WTC11 (cell line): ENCODE data around the gene CBX2. TPM values are rescaled to one million over a fixed set of nuclear protein-coding genes. Genes with fewer than 3 reads are reported as not detected.
A peak's percentile ranks its signal among the peaks of the same experiment; 100 is the strongest.

Experiments
- ATAC-seq: fragments of 200-7000 bp; cut with Tn5 transposase; 2 replicates; pipeline ENCODE4 v1.10.0; 2021; ENCODE audit warnings: mild to moderate bottlenecking, moderate library complexity
- CTCF ChIA-PET: fragments of 300-600 bp; sonication (Branson Sonifier 250); formaldehyde crosslinking; loops from one replicate; lab custom pipeline; 2021; ENCODE audit warnings: antibody characterized with exemption; lab: Charles Lee
- POLR2A ChIA-PET: fragments of 350-600 bp; sonication (Branson Sonifier 250); formaldehyde crosslinking; loops from one replicate; lab custom pipeline; 2021; ENCODE audit warnings: antibody characterized with exemption; lab: Charles Lee
- DNase-seq: peaks from one replicate; pipeline ENCODE4 v3.0.0; 2021; ENCODE audit warnings: low spot score
- H3K27ac Mint-ChIP-seq: 2 replicates; pipeline ENCODE4 v1.8.0; 2021; ENCODE audit warnings: mixed read lengths
- H3K27me3 Mint-ChIP-seq: 2 replicates; pipeline ENCODE4 v1.8.0; 2021; ENCODE audit warnings: low read depth, mild to moderate bottlenecking, moderate library complexity, mixed read lengths
- H3K36me3 Mint-ChIP-seq: 2 replicates; pipeline ENCODE4 v1.8.0; 2021; ENCODE audit warnings: mixed read lengths
- H3K4me1 Mint-ChIP-seq: 2 replicates; pipeline ENCODE4 v1.8.0; 2022; ENCODE audit warnings: mixed read lengths
- H3K4me3 Mint-ChIP-seq: 2 replicates; pipeline ENCODE4 v1.8.0; 2021; ENCODE audit warnings: mild to moderate bottlenecking, moderate library complexity, mixed read lengths
- H3K9me3 Mint-ChIP-seq: 2 replicates; pipeline ENCODE4 v1.8.0; 2021; ENCODE audit warnings: mixed read lengths
- ATF1 ChIP-seq: sonication (generic); formaldehyde crosslinking; IDR thresholded peaks from 2 replicates; pipeline ENCODE4 v1.8.1; 2023; ENCODE audit warnings: mild to moderate bottlenecking, moderate library complexity, missing genetic modification reagents
- FOXP1 ChIP-seq: sonication (generic); formaldehyde crosslinking; IDR thresholded peaks from 2 replicates; pipeline ENCODE4 v1.8.0; 2022; ENCODE audit warnings: missing genetic modification reagents, mild to moderate bottlenecking, moderate library complexity, borderline replicate concordance
- NFE2L1 ChIP-seq: sonication (generic); formaldehyde crosslinking; IDR thresholded peaks from 2 replicates; pipeline ENCODE4 v1.8.1; 2023; ENCODE audit warnings: missing genetic modification reagents
- NFYB ChIP-seq: sonication (generic); formaldehyde crosslinking; conservative IDR thresholded peaks from 2 replicates; pipeline ENCODE4 v1.8.0; 2022; ENCODE audit warnings: low read depth, missing genetic modification reagents
- RORB ChIP-seq: fragments of 250-450 bp; sonication (Bioruptor Pico); IDR thresholded peaks from 2 replicates; pipeline ENCODE4 v1.9.0; 2021; ENCODE audit warnings: mild to moderate bottlenecking
- SMAD4 ChIP-seq: sonication (generic); formaldehyde crosslinking; IDR thresholded peaks from 2 replicates; pipeline ENCODE4 v1.8.0; 2022; ENCODE audit warnings: mild to moderate bottlenecking, missing genetic modification reagents
- TCF7 ChIP-seq: sonication (generic); formaldehyde crosslinking; IDR thresholded peaks from 2 replicates; pipeline ENCODE4 v1.8.0; 2022; ENCODE audit warnings: mild to moderate bottlenecking, low read depth, missing genetic modification reagents, moderate library complexity
- ZBTB21 ChIP-seq: sonication (generic); formaldehyde crosslinking; IDR thresholded peaks from 2 replicates; pipeline ENCODE4 v1.8.1; 2023; ENCODE audit warnings: mild to moderate bottlenecking, missing genetic modification reagents, borderline replicate concordance
- ZNF121 ChIP-seq: sonication (generic); formaldehyde crosslinking; IDR thresholded peaks from 2 replicates; pipeline ENCODE4 v1.8.0; 2023; ENCODE audit warnings: missing genetic modification reagents
- ZNF671 ChIP-seq: fragments of 250-450 bp; sonication (Bioruptor Pico); IDR thresholded peaks from 2 replicates; pipeline ENCODE4 v1.8.0; 2021; ENCODE audit warnings: mild to moderate bottlenecking
- total RNA-seq: library from RNA; stranded (reverse); gene quantifications from 3 replicates; pipeline ENCODE4 v1.2.3, GENCODE V29; 2021
- TF ChIP-seq, protein P1 (sequence below): fragments of 250-450 bp; sonication (Bioruptor Pico); conservative IDR thresholded peaks from 2 replicates; pipeline ENCODE4 v1.9.0; 2021; ENCODE audit warnings: mild to moderate bottlenecking
- TF ChIP-seq, protein P2 (sequence below): fragments of 250-450 bp; sonication (Bioruptor Pico); IDR thresholded peaks from 2 replicates; pipeline ENCODE4 v1.9.0; 2021; ENCODE audit warnings: mild to moderate bottlenecking
- TF ChIP-seq, protein P3 (sequence below): sonication (generic); formaldehyde crosslinking; IDR thresholded peaks from 2 replicates; pipeline ENCODE4 v1.8.1; 2022; ENCODE audit warnings: missing genetic modification reagents, borderline replicate concordance
- TF ChIP-seq, protein P4 (sequence below): fragments of 250-450 bp; sonication (Bioruptor Pico); IDR thresholded peaks from 2 replicates; pipeline ENCODE4 v1.9.0; 2021; ENCODE audit warnings: mild to moderate bottlenecking, borderline replicate concordance
- TF ChIP-seq, protein P5 (sequence below): sonication (generic); formaldehyde crosslinking; IDR thresholded peaks from 2 replicates; pipeline ENCODE4 v1.8.0; 2022; ENCODE audit warnings: mild to moderate bottlenecking, missing genetic modification reagents
- TF ChIP-seq, protein P6 (sequence below): fragments of 200-600 bp; IDR thresholded peaks from 2 replicates; pipeline ENCODE4 v1.8.0; 2022; ENCODE audit warnings: antibody characterized with exemption
- TF ChIP-seq, protein P7 (sequence below): sonication (generic); formaldehyde crosslinking; IDR thresholded peaks from 2 replicates; pipeline ENCODE4 v1.8.1; 2023; ENCODE audit warnings: mild to moderate bottlenecking, missing genetic modification reagents

The CBX2 gene
- total RNA-seq, 1 experiment from 2014 or later, result 85.5 TPM

DNA sequence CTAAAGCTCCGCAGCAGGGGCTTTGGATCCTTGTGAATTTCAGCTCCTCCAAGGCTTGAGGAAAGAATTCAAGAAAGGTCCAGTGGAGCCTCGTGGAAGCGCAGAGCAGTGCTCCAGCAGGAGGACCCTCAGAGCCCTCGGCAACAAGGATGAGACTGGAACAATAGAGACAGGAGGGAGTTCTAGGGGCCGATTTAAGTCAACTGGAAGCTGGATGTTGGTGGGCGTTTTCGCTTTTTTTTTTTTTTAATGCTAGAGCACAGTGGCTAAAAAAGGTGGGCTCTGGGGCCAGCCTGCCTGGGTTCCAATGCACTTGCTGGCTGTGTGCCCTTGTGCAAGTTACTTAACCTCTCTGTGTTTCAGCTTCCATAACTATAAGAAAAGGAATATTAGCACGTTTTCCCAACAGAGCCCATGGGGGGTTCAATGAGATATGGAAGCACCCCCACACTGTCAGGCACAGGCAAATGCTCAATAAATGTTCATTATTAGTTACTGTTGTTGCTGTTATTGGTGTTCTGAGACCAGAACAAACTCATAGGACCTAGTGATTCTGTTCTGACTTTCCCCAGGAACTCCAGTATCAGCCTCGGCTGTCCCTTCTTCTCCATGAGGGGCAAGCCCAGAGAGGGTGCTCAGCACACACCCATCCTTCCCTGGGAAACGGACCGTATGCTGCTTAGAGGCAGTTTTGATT lies 24.2 kb downstream of the CBX2 start:
- ChIA-PET CTCF (interaction anchor here (0.7 to 20.8 kb wide), 11 partner anchors 9 to 233 kb away, joined by 3 to 464 read pairs (median 8); partner anchors contain the start of gene CBX4), POLR2A (interaction anchor here (0.5 to 2.9 kb wide), 3 partner anchors 34 to 56 kb away, joined by 4 to 11 read pairs (median 5); no protein-coding TSS in a partner anchor)
- Mint-ChIP-seq H3K27me3 (peaks cover 96% of the 10 kb centered on the region), H3K27ac (no peak overlapping the region), H3K9me3 (no peaks in the 10 kb centered on the region), H3K36me3 (no peaks in the 10 kb centered on the region), H3K4me1 (peaks cover 62% of the 10 kb centered on the region), H3K4me3 (peak overlapping the region; percentile 37; the same call in 1 of the 2 replicates)
- no peak for ATAC-seq
- TF ChIP-seq, protein P1, sequence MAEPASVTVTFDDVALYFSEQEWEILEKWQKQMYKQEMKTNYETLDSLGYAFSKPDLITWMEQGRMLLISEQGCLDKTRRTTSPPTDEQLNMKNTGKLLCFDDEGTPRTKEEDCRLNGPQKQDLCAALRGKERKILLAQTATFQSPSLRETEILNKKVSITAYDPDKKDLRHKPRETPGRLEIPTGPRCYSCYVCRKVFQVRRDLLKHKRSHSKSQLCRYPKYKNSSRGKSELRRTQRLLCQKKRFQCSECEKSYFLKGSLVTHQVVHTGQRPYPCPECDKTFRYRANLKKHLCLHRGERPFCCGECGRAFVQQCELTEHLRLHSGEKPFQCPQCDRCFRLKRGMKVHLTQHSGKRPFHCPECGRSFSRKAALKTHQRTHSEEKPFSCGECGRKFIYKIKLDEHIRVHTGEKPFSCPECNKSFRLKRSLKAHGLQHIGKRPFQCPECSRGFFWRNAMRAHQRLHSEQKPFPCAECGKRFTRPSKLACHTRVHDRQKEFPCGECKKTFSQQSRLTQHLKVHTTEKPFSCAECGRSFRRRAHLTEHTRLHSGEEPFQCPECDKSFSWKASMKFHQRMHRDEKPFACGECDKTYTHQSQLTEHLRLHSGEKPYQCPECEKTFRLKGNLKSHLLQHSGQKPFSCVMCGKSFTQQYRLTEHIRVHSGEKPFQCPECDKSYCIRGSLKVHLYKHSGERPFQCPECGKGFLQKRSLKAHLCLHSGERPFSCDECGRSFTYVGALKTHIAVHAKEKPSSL, result no peak
- TF ChIP-seq NFYB (CRISPR knock-in tag) (0 out of 2 replicates have a peak, but pooled peaks have one; percentile 4), FOXP1 (CRISPR knock-in tag) (no peak)
- TF ChIP-seq, protein P2, sequence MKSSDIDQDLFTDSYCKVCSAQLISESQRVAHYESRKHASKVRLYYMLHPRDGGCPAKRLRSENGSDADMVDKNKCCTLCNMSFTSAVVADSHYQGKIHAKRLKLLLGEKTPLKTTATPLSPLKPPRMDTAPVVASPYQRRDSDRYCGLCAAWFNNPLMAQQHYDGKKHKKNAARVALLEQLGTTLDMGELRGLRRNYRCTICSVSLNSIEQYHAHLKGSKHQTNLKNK (CRISPR knock-in tag), result no peak
- no peak for DNase-seq

DNA sequence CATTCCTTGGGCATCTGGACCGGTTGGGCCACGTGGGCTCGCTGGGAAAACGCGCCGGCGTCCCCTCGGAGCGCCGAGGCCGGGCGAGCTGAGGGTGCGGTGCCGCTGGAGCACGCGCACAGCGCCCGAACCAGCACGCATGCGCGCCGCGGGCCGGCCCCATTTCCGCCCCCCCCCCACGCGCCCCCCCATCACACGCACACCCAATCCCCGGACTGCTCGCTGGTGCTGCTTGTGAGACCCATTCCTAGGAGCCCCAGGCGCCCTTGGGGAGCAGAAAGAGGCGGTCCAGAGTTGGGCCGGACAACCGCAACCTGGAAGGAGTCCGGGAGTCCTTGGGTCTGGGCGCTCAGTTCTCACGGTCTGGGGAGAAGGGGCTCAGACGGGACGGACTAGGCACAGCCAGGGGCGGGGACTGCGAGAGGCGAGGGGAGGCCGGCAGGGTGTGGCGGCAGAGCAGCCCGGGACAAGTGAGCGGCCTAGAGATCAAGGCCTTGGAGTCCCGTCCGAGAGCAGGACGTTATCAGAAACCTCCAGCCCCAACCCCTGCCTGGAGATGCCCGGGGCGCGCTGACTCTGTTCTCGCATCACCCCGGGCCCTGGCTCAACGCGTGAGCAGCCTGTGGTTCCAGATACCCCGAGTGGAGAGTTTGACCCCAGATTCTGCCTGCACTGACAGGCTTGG lies 24.9 kb downstream of the CBX2 start:
- peaks cover 100% of the 10 kb centered on the region for H3K27me3 Mint-ChIP-seq
- ATAC-seq (peak; percentile 5; the same call in 1 of the 2 replicates), DNase-seq (peak; percentile 58)
- TF ChIP-seq ZNF671 (no peak), RORB (CRISPR knock-in tag) (no peak), NFE2L1 (CRISPR knock-in tag) (0 out of 2 replicates have a peak, but pooled peaks have one; percentile 29), SMAD4 (CRISPR knock-in tag) (no peak), TCF7 (CRISPR knock-in tag) (peak; percentile 35; the same call in 1 of the 2 replicates), ZBTB21 (CRISPR knock-in tag) (no peak), ATF1 (CRISPR knock-in tag) (no peak), FOXP1 (CRISPR knock-in tag) (peak; percentile 87; the same call in 1 of the 2 replicates), ZNF121 (no peak)
- TF ChIP-seq, protein P3, sequence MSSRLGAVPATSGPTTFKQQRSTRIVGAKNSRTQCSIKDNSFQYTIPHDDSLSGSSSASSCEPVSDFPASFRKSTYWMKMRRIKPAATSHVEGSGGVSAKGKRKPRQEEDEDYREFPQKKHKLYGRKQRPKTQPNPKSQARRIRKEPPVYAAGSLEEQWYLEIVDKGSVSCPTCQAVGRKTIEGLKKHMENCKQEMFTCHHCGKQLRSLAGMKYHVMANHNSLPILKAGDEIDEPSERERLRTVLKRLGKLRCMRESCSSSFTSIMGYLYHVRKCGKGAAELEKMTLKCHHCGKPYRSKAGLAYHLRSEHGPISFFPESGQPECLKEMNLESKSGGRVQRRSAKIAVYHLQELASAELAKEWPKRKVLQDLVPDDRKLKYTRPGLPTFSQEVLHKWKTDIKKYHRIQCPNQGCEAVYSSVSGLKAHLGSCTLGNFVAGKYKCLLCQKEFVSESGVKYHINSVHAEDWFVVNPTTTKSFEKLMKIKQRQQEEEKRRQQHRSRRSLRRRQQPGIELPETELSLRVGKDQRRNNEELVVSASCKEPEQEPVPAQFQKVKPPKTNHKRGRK (CRISPR knock-in tag), result no peak
- TF ChIP-seq, protein P4, sequence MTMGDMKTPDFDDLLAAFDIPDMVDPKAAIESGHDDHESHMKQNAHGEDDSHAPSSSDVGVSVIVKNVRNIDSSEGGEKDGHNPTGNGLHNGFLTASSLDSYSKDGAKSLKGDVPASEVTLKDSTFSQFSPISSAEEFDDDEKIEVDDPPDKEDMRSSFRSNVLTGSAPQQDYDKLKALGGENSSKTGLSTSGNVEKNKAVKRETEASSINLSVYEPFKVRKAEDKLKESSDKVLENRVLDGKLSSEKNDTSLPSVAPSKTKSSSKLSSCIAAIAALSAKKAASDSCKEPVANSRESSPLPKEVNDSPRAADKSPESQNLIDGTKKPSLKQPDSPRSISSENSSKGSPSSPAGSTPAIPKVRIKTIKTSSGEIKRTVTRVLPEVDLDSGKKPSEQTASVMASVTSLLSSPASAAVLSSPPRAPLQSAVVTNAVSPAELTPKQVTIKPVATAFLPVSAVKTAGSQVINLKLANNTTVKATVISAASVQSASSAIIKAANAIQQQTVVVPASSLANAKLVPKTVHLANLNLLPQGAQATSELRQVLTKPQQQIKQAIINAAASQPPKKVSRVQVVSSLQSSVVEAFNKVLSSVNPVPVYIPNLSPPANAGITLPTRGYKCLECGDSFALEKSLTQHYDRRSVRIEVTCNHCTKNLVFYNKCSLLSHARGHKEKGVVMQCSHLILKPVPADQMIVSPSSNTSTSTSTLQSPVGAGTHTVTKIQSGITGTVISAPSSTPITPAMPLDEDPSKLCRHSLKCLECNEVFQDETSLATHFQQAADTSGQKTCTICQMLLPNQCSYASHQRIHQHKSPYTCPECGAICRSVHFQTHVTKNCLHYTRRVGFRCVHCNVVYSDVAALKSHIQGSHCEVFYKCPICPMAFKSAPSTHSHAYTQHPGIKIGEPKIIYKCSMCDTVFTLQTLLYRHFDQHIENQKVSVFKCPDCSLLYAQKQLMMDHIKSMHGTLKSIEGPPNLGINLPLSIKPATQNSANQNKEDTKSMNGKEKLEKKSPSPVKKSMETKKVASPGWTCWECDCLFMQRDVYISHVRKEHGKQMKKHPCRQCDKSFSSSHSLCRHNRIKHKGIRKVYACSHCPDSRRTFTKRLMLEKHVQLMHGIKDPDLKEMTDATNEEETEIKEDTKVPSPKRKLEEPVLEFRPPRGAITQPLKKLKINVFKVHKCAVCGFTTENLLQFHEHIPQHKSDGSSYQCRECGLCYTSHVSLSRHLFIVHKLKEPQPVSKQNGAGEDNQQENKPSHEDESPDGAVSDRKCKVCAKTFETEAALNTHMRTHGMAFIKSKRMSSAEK (CRISPR knock-in tag), result no peak
- TF ChIP-seq, protein P5, sequence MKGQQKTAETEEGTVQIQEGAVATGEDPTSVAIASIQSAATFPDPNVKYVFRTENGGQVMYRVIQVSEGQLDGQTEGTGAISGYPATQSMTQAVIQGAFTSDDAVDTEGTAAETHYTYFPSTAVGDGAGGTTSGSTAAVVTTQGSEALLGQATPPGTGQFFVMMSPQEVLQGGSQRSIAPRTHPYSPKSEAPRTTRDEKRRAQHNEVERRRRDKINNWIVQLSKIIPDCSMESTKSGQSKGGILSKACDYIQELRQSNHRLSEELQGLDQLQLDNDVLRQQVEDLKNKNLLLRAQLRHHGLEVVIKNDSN (CRISPR knock-in tag), result peak; percentile 65; the same call in 1 of the 2 replicates
- TF ChIP-seq, protein P6, sequence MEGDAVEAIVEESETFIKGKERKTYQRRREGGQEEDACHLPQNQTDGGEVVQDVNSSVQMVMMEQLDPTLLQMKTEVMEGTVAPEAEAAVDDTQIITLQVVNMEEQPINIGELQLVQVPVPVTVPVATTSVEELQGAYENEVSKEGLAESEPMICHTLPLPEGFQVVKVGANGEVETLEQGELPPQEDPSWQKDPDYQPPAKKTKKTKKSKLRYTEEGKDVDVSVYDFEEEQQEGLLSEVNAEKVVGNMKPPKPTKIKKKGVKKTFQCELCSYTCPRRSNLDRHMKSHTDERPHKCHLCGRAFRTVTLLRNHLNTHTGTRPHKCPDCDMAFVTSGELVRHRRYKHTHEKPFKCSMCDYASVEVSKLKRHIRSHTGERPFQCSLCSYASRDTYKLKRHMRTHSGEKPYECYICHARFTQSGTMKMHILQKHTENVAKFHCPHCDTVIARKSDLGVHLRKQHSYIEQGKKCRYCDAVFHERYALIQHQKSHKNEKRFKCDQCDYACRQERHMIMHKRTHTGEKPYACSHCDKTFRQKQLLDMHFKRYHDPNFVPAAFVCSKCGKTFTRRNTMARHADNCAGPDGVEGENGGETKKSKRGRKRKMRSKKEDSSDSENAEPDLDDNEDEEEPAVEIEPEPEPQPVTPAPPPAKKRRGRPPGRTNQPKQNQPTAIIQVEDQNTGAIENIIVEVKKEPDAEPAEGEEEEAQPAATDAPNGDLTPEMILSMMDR, result no peak
- TF ChIP-seq, protein P7, sequence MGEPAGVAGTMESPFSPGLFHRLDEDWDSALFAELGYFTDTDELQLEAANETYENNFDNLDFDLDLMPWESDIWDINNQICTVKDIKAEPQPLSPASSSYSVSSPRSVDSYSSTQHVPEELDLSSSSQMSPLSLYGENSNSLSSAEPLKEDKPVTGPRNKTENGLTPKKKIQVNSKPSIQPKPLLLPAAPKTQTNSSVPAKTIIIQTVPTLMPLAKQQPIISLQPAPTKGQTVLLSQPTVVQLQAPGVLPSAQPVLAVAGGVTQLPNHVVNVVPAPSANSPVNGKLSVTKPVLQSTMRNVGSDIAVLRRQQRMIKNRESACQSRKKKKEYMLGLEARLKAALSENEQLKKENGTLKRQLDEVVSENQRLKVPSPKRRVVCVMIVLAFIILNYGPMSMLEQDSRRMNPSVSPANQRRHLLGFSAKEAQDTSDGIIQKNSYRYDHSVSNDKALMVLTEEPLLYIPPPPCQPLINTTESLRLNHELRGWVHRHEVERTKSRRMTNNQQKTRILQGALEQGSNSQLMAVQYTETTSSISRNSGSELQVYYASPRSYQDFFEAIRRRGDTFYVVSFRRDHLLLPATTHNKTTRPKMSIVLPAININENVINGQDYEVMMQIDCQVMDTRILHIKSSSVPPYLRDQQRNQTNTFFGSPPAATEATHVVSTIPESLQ (CRISPR knock-in tag), result no peak
- TF ChIP-seq, protein P2 (CRISPR knock-in tag), result no peak

More for the DNA sequence above, 24.9 kb downstream of the CBX2 start:
- Mint-ChIP-seq H3K4me3 (peak overlapping the region; percentile 22), H3K9me3 (no peaks in the 10 kb centered on the region), H3K36me3 (no peaks in the 10 kb centered on the region), H3K4me1 (peaks cover 62% of the 10 kb centered on the region), H3K27ac (no peak overlapping the region)
- ChIA-PET POLR2A (interaction anchor here (2.9 kb wide), 1 partner anchor 33 kb away, joined by 11 read pairs; no protein-coding TSS in a partner anchor), CTCF (interaction anchor here (0.7 to 20.8 kb wide), 6 partner anchors 14 to 232 kb away, joined by 3 to 464 read pairs (median 20); partner anchors contain the start of gene CBX4)
